Measurements from ENCODE around the gene BDNF.
"Not testable (repeated sequence)": the region's sequence is repeated elsewhere in the genome, so short reads cannot be mapped to it uniquely, and the experiment has no call there.

Gene BDNF

DNA sequence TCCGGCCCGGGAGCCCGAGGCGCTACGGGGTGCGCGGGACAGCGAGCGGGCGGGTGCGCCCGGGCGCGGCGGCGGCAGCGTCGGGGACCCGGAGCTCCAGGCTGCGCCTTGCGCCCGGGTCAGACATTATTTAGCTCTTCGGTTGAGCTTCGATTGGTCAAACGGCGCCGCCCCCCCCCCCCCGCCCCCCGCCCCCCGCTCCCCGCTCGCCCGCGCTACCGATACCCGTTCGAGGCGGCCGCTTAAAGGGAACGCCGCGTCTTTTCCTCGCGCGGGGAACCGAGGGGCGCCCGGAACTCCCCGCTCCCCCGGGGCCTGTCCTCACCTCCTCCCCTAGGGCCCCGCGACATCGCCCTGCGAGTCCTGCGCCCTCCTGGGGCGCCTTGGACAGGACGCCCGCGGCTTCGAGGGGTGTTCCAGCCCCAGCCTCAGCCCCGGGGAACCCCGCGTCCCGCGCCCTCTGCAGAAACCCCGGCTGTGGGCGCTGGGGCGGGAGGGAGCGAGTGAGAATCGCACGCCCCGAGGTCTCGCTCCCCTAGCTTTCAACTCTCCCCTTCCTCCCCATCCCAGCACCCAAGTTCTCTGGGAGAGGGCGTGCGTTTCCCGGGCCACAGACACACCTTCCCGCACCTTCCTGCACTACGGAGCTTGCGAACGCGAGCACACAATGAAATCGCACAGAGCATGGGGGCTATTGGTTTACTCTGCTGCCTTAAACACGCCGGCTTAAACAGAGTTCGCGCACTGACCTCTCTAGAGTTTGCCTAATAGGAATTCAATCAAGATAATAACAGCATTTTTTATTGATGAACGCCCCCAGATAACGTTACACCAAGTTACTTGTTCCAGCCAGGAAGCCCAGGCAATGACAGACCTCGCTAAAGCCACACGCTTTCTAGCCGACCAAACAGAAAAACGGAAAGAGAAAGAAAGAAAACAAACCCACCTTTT lies at the start of gene BDNF:
TSS of gene BDNF (minus strand) at position 105 of the 951 bp plus-strand sequence. CDS start 41,891 bp downstream, outside the sequence.
- no peak for DNase-seq

- no peak for DNase-seq
Observed at GRCh38 chr11:27740362-27741013, 40.2 kb upstream of the BDNF start.

GRCh38 chr11:27735281-27735680 lies 35.0 kb upstream of the BDNF start:
- no peak for DNase-seq

GRCh38 chr11:27731803-27732202 lies 31.5 kb upstream of the BDNF start:
- DNase-seq = not testable (repeated sequence)

DNA sequence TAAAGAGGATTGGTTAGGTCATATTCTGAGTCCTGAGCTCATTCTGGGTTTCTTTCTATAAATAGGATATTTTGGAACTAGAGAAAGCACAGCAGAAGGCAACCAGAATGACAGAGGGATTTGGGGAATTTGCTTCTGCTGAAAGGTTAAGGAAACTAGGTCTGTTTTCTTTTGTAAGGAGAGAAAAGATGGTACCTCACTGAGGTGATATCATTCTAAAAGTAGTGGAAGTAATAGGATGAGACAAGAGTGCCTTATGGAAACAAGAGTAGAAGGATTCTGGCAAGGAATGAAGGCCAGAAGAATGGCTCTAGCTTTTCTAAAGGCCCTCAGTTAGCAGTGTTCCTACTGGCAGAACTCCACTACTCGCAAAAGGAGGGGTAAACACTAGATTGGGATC lies 26.7 kb upstream of the BDNF start:
- no peak for DNase-seq

DNA sequence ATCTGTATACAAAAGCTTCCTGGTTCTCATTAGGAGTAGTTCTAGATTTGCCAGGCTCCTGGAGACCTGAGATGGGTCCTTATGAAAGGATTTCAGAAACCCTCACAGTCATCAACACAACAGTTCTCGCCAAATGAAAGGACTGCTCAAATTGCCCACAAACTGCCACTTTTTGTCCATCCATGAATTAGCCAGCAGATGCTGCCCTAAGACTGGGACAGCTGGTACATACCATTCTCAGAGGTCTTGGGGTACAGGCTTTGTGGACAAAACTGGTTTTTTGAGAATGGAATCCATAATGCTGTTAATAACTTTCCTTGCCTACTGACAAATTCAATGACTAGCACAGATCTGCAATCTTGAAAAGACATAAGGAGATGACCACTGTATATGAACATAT lies 23.4 kb upstream of the BDNF start:
- DNase-seq = no peak

DNA sequence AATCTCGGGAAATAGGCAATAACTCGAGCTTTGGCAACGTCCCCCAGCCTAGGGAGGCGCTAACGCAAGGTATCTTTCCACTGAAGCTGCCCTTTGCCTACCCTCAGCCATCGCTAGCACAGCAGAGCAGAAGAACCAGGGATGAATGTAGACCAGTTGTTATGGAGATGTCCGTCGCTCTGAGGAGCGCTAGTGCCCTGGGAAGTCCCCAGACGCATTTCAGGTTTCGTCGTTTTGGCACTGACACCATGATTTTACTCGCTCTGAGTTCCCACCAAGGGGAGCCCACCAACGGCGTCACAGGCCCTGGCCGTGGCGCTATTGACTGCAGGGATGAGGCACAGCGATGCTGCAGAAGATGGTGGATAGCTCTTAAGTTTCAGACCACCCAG lies 22.7 kb upstream of the BDNF start:
- no peak for DNase-seq

DNA sequence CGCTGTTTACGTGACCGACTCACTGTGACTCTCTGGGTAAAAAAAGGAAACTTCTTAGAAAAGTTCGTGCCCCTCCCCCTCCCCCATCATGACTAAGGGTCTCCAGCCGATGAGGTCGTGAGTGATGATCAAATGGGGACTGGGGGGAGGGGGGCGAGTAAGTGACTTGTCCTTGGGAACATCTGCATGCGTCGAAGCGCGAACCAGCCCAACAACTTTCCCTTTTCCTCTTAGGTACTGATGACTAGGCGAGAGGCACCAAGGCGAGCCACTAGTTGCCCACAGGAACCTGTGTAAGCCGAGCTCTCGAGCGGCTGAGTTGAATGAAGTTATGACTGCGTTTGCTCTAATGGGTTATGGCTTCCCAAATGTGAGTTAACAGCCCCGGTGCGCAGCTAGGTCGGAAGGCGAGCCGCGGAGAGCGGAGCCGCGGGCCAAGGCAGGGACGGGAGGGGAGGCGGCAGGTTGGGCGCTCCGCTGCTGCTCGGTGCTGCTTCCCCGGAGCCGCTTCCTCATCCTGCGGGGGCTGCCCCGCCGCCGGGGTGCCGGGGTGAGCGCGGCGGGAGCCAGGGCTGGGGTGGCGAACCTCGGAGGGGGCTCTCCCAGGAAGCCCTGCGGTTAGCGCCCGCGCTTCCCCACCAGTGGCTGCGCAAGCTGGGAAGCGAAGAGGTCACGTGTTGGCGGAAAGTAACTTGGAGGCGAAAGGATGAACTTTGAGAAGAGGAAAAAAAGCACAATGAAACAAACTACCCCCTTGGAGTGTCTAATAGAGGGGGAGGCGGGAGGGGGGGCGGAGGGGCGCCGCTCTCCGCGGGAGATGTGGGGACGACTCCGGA lies 22.1 kb upstream of the BDNF start:
- DNase-seq = no peak

DNA sequence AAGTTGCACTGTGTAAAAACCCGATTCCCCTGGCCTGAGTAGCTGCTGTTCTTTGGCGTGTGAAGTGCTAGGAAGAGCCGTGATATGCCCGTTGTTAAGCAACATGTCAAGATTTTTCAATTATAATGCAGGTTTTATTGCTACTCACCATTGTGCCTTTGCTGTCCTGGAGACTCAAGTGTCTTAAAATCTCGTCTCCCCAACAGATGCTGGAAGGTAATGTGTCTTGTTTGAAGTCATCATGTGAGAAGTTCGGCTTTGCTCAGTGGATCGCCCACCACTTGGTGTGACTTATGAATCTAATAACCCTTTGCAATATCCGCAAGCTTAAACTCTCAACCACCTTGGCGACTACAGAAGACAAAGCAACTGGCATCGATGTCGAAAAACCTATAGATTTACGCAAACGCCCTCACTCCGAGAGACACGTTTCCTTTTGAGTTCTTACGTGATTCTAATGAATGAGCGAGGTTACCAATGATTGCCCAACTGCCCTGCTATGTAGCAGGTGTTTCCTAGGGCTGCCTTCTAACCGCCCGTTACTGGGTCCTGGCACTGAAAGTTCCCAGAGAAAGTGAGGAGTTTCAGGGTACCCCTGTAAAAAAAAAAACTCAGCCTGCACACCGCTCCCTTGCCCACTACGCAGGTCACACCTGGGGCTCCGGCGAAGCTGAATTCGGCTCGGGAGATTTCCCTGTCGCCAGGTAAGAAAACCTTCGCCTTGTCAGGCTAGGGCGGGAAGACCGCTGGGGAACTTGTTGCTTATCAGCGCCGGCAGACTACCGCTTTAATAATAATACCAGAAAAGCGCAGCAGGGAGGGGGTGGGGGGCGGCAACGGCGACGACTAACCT lies 21.2 kb upstream of the BDNF start:
- DNase-seq = no peak

- DNase-seq = no peak
Observed at GRCh38 chr11:27720277-27720830, 20.1 kb upstream of the BDNF start.

- DNase-seq = no peak
Observed at GRCh38 chr11:27719546-27719925, 19.3 kb upstream of the BDNF start.

DNA sequence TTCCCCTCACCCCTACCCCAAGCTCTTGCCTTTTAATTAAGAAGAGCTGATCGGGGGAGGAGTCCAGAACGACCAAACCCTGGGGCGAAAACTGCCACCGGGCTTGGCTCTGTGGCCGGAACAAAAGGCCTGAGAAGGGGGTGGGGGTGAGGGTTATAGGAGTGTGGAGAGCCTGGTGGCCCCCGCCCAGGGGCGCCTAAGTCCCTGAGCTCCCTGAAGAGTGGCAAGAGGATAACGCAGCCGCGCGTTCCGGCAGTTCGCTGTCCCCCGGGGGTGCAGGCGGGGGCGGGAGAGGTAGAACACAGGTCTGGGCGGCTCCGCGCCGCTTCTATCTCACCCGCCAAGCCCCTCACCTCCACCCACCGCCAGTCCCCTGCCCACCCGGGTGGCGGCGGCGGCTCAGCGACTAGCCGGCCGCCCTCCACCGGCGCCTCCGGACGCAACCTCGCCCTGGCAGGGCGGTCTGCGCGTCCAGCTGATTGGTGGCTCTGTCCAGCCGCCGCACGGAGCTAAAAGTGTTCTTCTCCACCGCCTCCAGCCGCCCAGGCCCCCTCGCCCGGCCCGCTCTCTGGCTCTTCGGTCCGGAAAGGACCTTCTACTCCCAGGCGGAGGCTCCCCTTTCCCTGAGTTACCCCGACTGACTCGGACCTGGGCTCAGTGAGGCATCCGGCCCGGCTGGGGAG lies 18.7 kb upstream of the BDNF start:
- DNase-seq = no peak

DNA sequence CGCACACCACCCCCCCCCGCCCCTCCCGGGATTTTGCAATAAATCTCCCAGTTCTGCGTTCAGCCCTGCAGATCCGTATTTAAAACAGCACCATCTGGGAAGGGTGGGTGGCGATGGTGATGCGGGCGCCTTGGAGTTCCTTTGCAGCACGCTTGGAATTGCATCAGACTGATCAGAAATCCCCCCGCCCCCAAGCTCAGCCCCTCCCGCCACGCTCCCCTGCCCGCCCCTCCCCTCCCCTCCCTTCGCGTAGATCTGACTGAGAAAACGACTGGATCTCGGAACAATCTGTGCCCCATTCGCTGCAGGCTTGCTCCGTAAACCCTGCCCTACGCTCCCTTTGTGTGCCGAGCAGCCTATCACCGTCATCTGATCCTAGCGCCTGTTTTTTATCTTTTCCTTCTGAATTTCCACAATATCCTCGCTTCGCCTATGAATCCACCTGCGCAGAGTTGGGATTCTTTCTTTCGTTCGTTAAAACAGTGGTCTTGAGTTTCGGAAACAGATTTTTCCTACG lies 18.1 kb upstream of the BDNF start:
- no peak for DNase-seq

- DNase-seq = no peak
Observed at GRCh38 chr11:27717801-27718229, 17.6 kb upstream of the BDNF start.

DNA sequence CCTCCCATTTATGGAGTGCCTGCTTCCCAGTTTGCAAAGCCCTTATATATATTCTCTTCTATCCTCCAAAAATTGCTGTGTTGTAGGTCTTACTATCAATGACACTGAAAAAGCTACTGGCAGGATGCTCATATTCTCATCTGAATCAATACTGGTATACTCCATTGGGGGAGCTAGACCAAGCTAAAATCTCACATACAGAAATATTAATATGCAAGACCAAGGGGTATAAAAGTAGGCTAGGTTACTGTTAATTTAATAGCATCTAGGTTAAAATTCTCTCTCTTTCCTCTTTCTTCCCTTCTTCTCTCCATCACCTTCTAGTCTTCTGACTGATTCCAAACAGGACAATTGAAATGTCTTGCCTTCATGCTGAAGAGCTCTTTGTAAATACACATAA lies 17.1 kb upstream of the BDNF start:
- no peak for DNase-seq

GRCh38 chr11:27716835-27717234 lies 16.6 kb upstream of the BDNF start:
- no peak for DNase-seq

GRCh38 chr11:27716216-27716615 lies 16.0 kb upstream of the BDNF start:
- no peak for DNase-seq

DNA sequence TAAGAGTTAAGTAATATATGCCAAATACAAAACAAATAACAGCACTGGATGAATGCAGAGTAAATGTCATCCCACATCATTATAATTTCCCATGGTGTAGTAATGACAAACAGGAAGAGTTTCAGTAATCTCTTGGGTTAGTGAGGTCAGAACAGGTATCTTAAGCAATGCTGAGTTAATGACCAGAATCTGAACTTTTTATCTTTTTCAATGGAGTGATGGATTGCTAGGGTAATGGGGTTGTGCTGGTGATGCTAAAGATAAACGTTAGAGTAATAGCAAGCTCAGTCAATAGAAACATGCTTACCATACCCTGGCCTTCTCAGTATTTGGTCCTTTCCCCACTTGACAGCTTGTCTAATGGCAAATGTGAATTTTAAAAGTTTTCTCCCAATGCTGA lies 11.5 kb upstream of the BDNF start:
- DNase-seq = no peak

- no peak for DNase-seq
Observed at GRCh38 chr11:27710536-27710935, 10.3 kb upstream of the BDNF start.

- no peak for DNase-seq
Observed at GRCh38 chr11:27707676-27708075, 7.4 kb upstream of the BDNF start.

All from CD4-positive, alpha-beta T cell treated with Interleukin-21 for 1 hour (primary cell).